GM23338 (cell line): ENCODE measurements around the gene ATXN7L1. TPM values are rescaled to one million over a fixed set of nuclear protein-coding genes. Genes with fewer than 3 reads are reported as not detected.

Experiments used
- ATAC-seq: fragments of 200-7000 bp; cut with Tn5 transposase; 3 replicates; pipeline ENCODE4 v1.9.1; 2020
- DNase-seq: peaks from one replicate; pipeline ENCODE4 v3.0.0-alpha.2; 2015; ENCODE audit warnings: low spot score
- H2AFZ ChIP-seq: fragments of 200-600 bp; sonication (generic); 2 replicates; pipeline ENCODE4 v1.8.0; 2016; ENCODE audit warnings: antibody characterized with exemption, mild to moderate bottlenecking, moderate library complexity
- H3F3A ChIP-seq: fragments of 200-600 bp; sonication (generic); replicated peaks from 2 replicates; pipeline ENCODE4 v1.8.0; 2017; ENCODE audit warnings: antibody characterized with exemption, mixed run types, low read depth
- H3K27ac ChIP-seq: fragments of 200-600 bp; sonication (generic); 2 replicates; pipeline ENCODE4 v1.6.1; 2016; ENCODE audit warnings: low read depth
- H3K27me3 ChIP-seq: fragments of 200-600 bp; sonication (generic); 2 replicates; pipeline ENCODE4 v1.8.0; 2016; ENCODE audit warnings: mild to moderate bottlenecking, mixed run types, moderate library complexity; ENCODE audit not compliant: insufficient read depth
- H3K36me3 ChIP-seq: fragments of 200-600 bp; sonication (generic); 2 replicates; pipeline ENCODE4 v1.8.0; 2016; ENCODE audit warnings: mild to moderate bottlenecking; ENCODE audit not compliant: insufficient read depth
- H3K4me1 ChIP-seq: fragments of 200-600 bp; sonication (generic); 2 replicates; pipeline ENCODE4 v1.8.0; 2016; ENCODE audit warnings: mild to moderate bottlenecking, moderate library complexity; ENCODE audit not compliant: insufficient read depth
- H3K4me2 ChIP-seq: fragments of 200-600 bp; sonication (generic); 2 replicates; pipeline ENCODE4 v1.7.1; 2017; ENCODE audit warnings: mixed run types
- H3K4me3 ChIP-seq: fragments of 200-600 bp; sonication (generic); 2 replicates; pipeline ENCODE4 v1.6.1; 2016; ENCODE audit warnings: mixed run types
- H3K79me2 ChIP-seq: fragments of 200-600 bp; sonication (generic); replicated peaks from 2 replicates; pipeline ENCODE4 v1.8.0; 2017; ENCODE audit warnings: mild to moderate bottlenecking; ENCODE audit not compliant: insufficient read depth
- H3K9me2 ChIP-seq: fragments of 200-600 bp; sonication (generic); 2 replicates; pipeline ENCODE4 v1.8.0; 2017; ENCODE audit not compliant: insufficient read depth
- H4K20me1 ChIP-seq: fragments of 200-600 bp; sonication (generic); replicated peaks from 2 replicates; pipeline ENCODE4 v1.8.0; 2017; ENCODE audit warnings: mild to moderate bottlenecking; ENCODE audit not compliant: insufficient read depth
- H3K27ac Mint-ChIP-seq: 2 replicates; pipeline ENCODE4 v1.8.0; 2020; ENCODE audit warnings: inconsistent platforms, mild to moderate bottlenecking, moderate library complexity, mixed read lengths
- H3K27me3 Mint-ChIP-seq: 3 replicates; pipeline ENCODE4 v1.8.0; 2022; ENCODE audit warnings: low read depth, mild to moderate bottlenecking, moderate library complexity, mixed read lengths, inconsistent platforms; ENCODE audit not compliant: insufficient read depth, poor library complexity
- H3K36me3 Mint-ChIP-seq: 3 replicates; pipeline ENCODE4 v1.8.0; 2021; ENCODE audit warnings: low read depth, mild to moderate bottlenecking, inconsistent platforms, moderate library complexity, mixed read lengths
- H3K4me1 Mint-ChIP-seq: 3 replicates; pipeline ENCODE4 v1.8.0; 2020; ENCODE audit warnings: mild to moderate bottlenecking, inconsistent platforms, mixed read lengths
- H3K4me3 Mint-ChIP-seq: 3 replicates; pipeline ENCODE4 v1.8.0; 2021; ENCODE audit warnings: moderate library complexity, mild to moderate bottlenecking, inconsistent platforms, mixed read lengths
- H3K9me3 Mint-ChIP-seq: 3 replicates; pipeline ENCODE4 v1.8.0; 2020; ENCODE audit warnings: moderate library complexity, mild to moderate bottlenecking, inconsistent platforms, mixed read lengths
- CREB1 ChIP-seq: fragments of 250-450 bp; sonication (Bioruptor Pico); IDR thresholded peaks from 2 replicates; pipeline ENCODE4 v1.5.0; 2020; ENCODE audit warnings: low read depth, mild to moderate bottlenecking, moderate library complexity
- CTCF ChIP-seq, 2 experiments: fragments of 200-600 bp in 1 of 2; sonication (generic) in 1 of 2; conservative IDR thresholded peaks; 2 replicates each; pipeline versions ENCODE4 v1.5.1 to v1.6.1; 2016 to 2017; ENCODE audit warnings: antibody characterized with exemption in 2 of 2, low read depth in 2 of 2, mild to moderate bottlenecking in 2 of 2, moderate library complexity in 1 of 2
- ETS1 ChIP-seq: IDR thresholded peaks from 2 replicates; pipeline ENCODE4 v1.6.1; 2016; ENCODE audit warnings: antibody characterized with exemption
- EZH2 ChIP-seq: fragments of 200-600 bp; sonication (generic); IDR thresholded peaks from one replicate; pipeline ENCODE4 v1.8.0; 2017; ENCODE audit warnings: antibody characterized with exemption, mild to moderate bottlenecking, low read depth; ENCODE audit not compliant: unreplicated experiment
- EZH2phosphoT487 ChIP-seq: fragments of 200-600 bp; sonication (generic); IDR thresholded peaks from one replicate; pipeline ENCODE4 v1.8.1; 2018; ENCODE audit warnings: antibody characterized with exemption; ENCODE audit not compliant: unreplicated experiment
- JUNB ChIP-seq: IDR thresholded peaks from one replicate; pipeline ENCODE4 v1.6.1; 2016; ENCODE audit warnings: antibody characterized with exemption; ENCODE audit not compliant: unreplicated experiment
- NANOG ChIP-seq: IDR thresholded peaks from 2 replicates; pipeline ENCODE4 v1.6.1; 2016; ENCODE audit warnings: antibody characterized with exemption, borderline replicate concordance
- POLR2AphosphoS5 ChIP-seq: IDR thresholded peaks from 2 replicates; pipeline ENCODE4 v1.6.1; 2016; ENCODE audit warnings: antibody characterized with exemption, low read depth
- REST ChIP-seq: IDR thresholded peaks from one replicate; pipeline ENCODE4 v1.6.1; 2018; ENCODE audit warnings: antibody characterized with exemption; ENCODE audit not compliant: unreplicated experiment
- STAT1 ChIP-seq: IDR thresholded peaks from one replicate; pipeline ENCODE4 v1.6.1; 2016; ENCODE audit warnings: antibody characterized with exemption; ENCODE audit not compliant: unreplicated experiment
- ZNF114 ChIP-seq: fragments of 250-450 bp; sonication (Bioruptor Pico); IDR thresholded peaks from 2 replicates; pipeline ENCODE4 v1.5.0; 2020; ENCODE audit warnings: mild to moderate bottlenecking, moderate library complexity
- ZNF331 ChIP-seq: fragments of 250-450 bp; sonication (Bioruptor Pico); IDR thresholded peaks from 2 replicates; pipeline ENCODE4 v1.5.0; 2020; ENCODE audit warnings: low read depth, mild to moderate bottlenecking, moderate library complexity
- ZNF462 ChIP-seq: fragments of 250-450 bp; sonication (Bioruptor Pico); IDR thresholded peaks from 2 replicates; pipeline ENCODE4 v1.5.0; 2020; ENCODE audit warnings: mild to moderate bottlenecking, moderate library complexity
- polyA plus RNA-seq: library from polyadenylated mRNA; unstranded; fragments of >200 nt; fragmentation: Nextera tagmentation; extraction: Ambion mirVana; gene quantifications from 2 replicates; pipeline ENCODE4 v1.2.1, GENCODE V29; 2016
- total RNA-seq: library from RNA; depleted of rRNA; stranded (reverse); fragments of >200 nt; shearing (Covaris generic); gene quantifications from 2 replicates; pipeline ENCODE4 v1.2.3, GENCODE V29; 2014

Gene ATXN7L1
- total and polyA plus RNA-seq, 2 experiments from 2014 or later: 22.8 to 29.8 TPM

- no peak overlapping the region for H3K4me3 Mint-ChIP-seq
- H3K36me3 Mint-ChIP-seq: peaks cover 26% of the 10 kb centered on the region
- TF ChIP-seq REST (no peak), POLR2AphosphoS5 (no peak), NANOG (no peak), ETS1 (no peak), CREB1 (CRISPR knock-in tag) (no peak), JUNB (no peak), ZNF462 (CRISPR knock-in tag) (no peak), EZH2 (no peak), EZH2phosphoT487 (no peak), STAT1 (no peak), ZNF114 (no peak), CTCF (conservative IDR thresholded peaks at IDR 0.05; ENCODE audit: low read depth in 2 of 2) (no peak), ZNF331 (no peak)
- DNase-seq (no peak), ATAC-seq (no peak)
- no peaks in the 10 kb centered on the region for H3K9me2 ChIP-seq
- H3K9me3 Mint-ChIP-seq: no peaks in the 10 kb centered on the region
- H3K36me3 ChIP-seq: no peaks in the 10 kb centered on the region
- 0 out of 2 replicates have a peak, but pooled peaks cover 7% of the 10 kb centered on the region for H3F3A ChIP-seq
- H3K4me3 ChIP-seq: no peak overlapping the region
- peaks cover 5% of the 10 kb centered on the region; the same call in 1 of the 2 replicates for H4K20me1 ChIP-seq
- H3K27me3 ChIP-seq: no peaks in the 10 kb centered on the region
- peaks cover 9% of the 10 kb centered on the region for H3K27me3 Mint-ChIP-seq
- H3K4me1 Mint-ChIP-seq: peaks cover 44% of the 10 kb centered on the region
- no peak overlapping the region for H2AFZ ChIP-seq
- peaks cover 22% of the 10 kb centered on the region for H3K4me1 ChIP-seq
- no peak overlapping the region for H3K27ac Mint-ChIP-seq
- no peak overlapping the region for H3K4me2 ChIP-seq
- H3K79me2 ChIP-seq: peaks cover 75% of the 10 kb centered on the region
- H3K27ac ChIP-seq: 0 out of 2 replicates have a peak overlapping the region, but pooled peaks have one; percentile 14
Measured at GRCh38 chr7:105862276-105862675, 14.1 kb downstream of the ATXN7L1 start.
